ACHN (cell line): ENCODE measurements around the gene GATA2.

Source experiments
- DNase-seq: peaks from one replicate; pipeline ENCODE4 v3.0.0-alpha.2; 2015
- in situ Hi-C: cut with HindIII; loops from 2 replicates; pipeline ENCODE4 v1.10.0; 2017; ENCODE audit warnings: low sequenced_read_pairs, low pct_ligation_motif_present, low pct_unique_long_range_greater_than_20kb

Gene GATA2

GRCh38 chr3:128490915-128491690 lies 1.9 kb downstream of the GATA2 start:
- no peak for DNase-seq
- in situ Hi-C loops: no loop called here

GRCh38 chr3:128490650-128490914 lies 2.4 kb downstream of the GATA2 start:
- in situ Hi-C loops: no loop called here
- no peak for DNase-seq

GRCh38 chr3:128489927-128490649 lies 2.9 kb downstream of the GATA2 start:
- in situ Hi-C loops: no loop called here
- peak; percentile 23 for DNase-seq

- in situ Hi-C loops: no loop called here
- no peak for DNase-seq
Measured at GRCh38 chr3:128489674-128489926, 3.4 kb downstream of the GATA2 start.

GRCh38 chr3:128488991-128489673 lies 3.9 kb downstream of the GATA2 start:
- DNase-seq: no peak
- in situ Hi-C loops: no loop called here

- DNase-seq: no peak
- in situ Hi-C loops: no loop called here
Measured at GRCh38 chr3:128488636-128488990, 4.4 kb downstream of the GATA2 start.

GRCh38 chr3:128487813-128488635 lies 5.0 kb downstream of the GATA2 start:
- in situ Hi-C loops: no loop called here
- DNase-seq: peak; percentile 73

- in situ Hi-C loops: no loop called here
- no peak for DNase-seq
Measured at GRCh38 chr3:128487538-128487812, 5.5 kb downstream of the GATA2 start.

- in situ Hi-C loops: no loop called here
- DNase-seq: no peak
Measured at GRCh38 chr3:128486681-128487537, 6.1 kb downstream of the GATA2 start.

GRCh38 chr3:128486205-128486628 lies 6.8 kb downstream of the GATA2 start:
- in situ Hi-C loops: no loop called here
- no peak for DNase-seq

- in situ Hi-C loops: no loop called here
Measured at GRCh38 chr3:128485282-128486204, 7.5 kb downstream of the GATA2 start.

GRCh38 chr3:128484404-128485281 lies 8.4 kb downstream of the GATA2 start:
- in situ Hi-C loops: no loop called here
- DNase-seq: no peak

More at GRCh38 chr3:128485282-128486204, 7.5 kb downstream of the GATA2 start:
- DNase-seq: no peak

GRCh38 chr3:128483657-128484403 lies 9.2 kb downstream of the GATA2 start:
- in situ Hi-C loops: no loop called here
- no peak for DNase-seq

GRCh38 chr3:128482666-128483656 lies 10.0 kb downstream of the GATA2 start:
- in situ Hi-C loops: no loop called here
- DNase-seq: peak; percentile 21

- no peak for DNase-seq
- in situ Hi-C loops: no loop called here
Measured at GRCh38 chr3:128482175-128482574, 10.8 kb downstream of the GATA2 start.
